HEK293 (cell line): ENCODE measurements around the gene HRH2.

Experiments used
- CTCF ChIA-PET: fragments of 350-600 bp; formaldehyde crosslinking; extraction: SDS; loops from one replicate; lab custom pipeline; 2021; ENCODE audit warnings: antibody characterized with exemption; lab: Yijun Ruan, JAX
- POLR2A ChIA-PET: fragments of 300-600 bp; formaldehyde crosslinking; extraction: SDS; loops from one replicate; lab custom pipeline; 2020; ENCODE audit warnings: antibody characterized with exemption, inconsistent platforms; lab: Yijun Ruan, JAX
- H3K27ac ChIP-seq: fragments of 200-500 bp; sonication (Bioruptor generic); 2 replicates; pipeline ENCODE4 v1.5.1; 2014; ENCODE audit warnings: low read depth, low read length, control low read depth, inconsistent platforms; ENCODE audit errors: extremely low read depth
- H3K36me3 ChIP-seq, 2 experiments: fragments of 200-500 bp in 1 of 2; sonication (Bioruptor generic) in 1 of 2; 1 replicate in 1 of 2; 2 replicates in 1 of 2; pipeline ENCODE4 v1.5.1; 2014 to 2017; ENCODE audit warnings: inconsistent platforms in 2 of 2, low read length in 2 of 2; ENCODE audit not compliant: control insufficient read depth in 2 of 2, insufficient read depth in 1 of 2
- H3K4me1 ChIP-seq: fragments of 200-500 bp; sonication (Bioruptor generic); 2 replicates; pipeline ENCODE4 v1.5.1; 2014; ENCODE audit warnings: mild to moderate bottlenecking, low read length, inconsistent platforms; ENCODE audit not compliant: control insufficient read depth, insufficient read depth
- H3K4me3 ChIP-seq: 2 replicates; pipeline ENCODE4 v1.5.1; 2011; ENCODE audit warnings: low read depth, mild to moderate bottlenecking, control low read depth, low read length, moderate library complexity
- H3K9me3 ChIP-seq: fragments of 200-500 bp; sonication (Bioruptor generic); 2 replicates; pipeline ENCODE4 v1.5.1; 2014; ENCODE audit warnings: low read depth, low read length, inconsistent platforms; ENCODE audit not compliant: control insufficient read depth, insufficient read depth
- ATF2 ChIP-seq: fragments of 450-650 bp; formaldehyde crosslinking; IDR thresholded peaks from 2 replicates; pipeline ENCODE4 v1.5.1; 2016; ENCODE audit warnings: missing biosample characterization, missing genetic modification characterization, low read depth
- FEZF1 ChIP-seq: fragments of 450-650 bp; formaldehyde crosslinking; IDR thresholded peaks from 2 replicates; pipeline ENCODE4 v1.5.1; 2016; ENCODE audit warnings: missing biosample characterization, missing genetic modification characterization
- GLI4 ChIP-seq: fragments of 450-650 bp; formaldehyde crosslinking; IDR thresholded peaks from 2 replicates; pipeline ENCODE4 v1.5.1; 2016; ENCODE audit warnings: missing biosample characterization, missing genetic modification characterization
- INSM2 ChIP-seq: fragments of 450-650 bp; formaldehyde crosslinking; IDR thresholded peaks from 2 replicates; pipeline ENCODE4 v1.5.1; 2016; ENCODE audit warnings: missing biosample characterization, missing genetic modification characterization
- KLF16 ChIP-seq: fragments of 450-650 bp; formaldehyde crosslinking; IDR thresholded peaks from 2 replicates; pipeline ENCODE4 v1.5.1; 2017; ENCODE audit warnings: missing biosample characterization, missing genetic modification characterization
- MEIS1 ChIP-seq: sonication (generic); formaldehyde crosslinking; IDR thresholded peaks from 2 replicates; pipeline ENCODE4 v1.8.1; 2022; ENCODE audit warnings: missing genetic modification reagents, mild to moderate bottlenecking, borderline replicate concordance
- RBAK ChIP-seq: fragments of 450-650 bp; formaldehyde crosslinking; IDR thresholded peaks from 2 replicates; pipeline ENCODE4 v1.5.1; 2016; ENCODE audit warnings: missing biosample characterization, missing genetic modification characterization
- SALL2 ChIP-seq: fragments of 450-650 bp; formaldehyde crosslinking; IDR thresholded peaks from 2 replicates; pipeline ENCODE4 v1.5.0; 2017; ENCODE audit warnings: missing biosample characterization, mild to moderate bottlenecking, missing genetic modification characterization, borderline replicate concordance
- TRIM28 ChIP-seq: IDR thresholded peaks from 2 replicates; pipeline ENCODE4 v1.6.1; 2011; ENCODE audit warnings: low read length, control low read depth, borderline replicate concordance
- ZBTB1 ChIP-seq: fragments of 450-650 bp; formaldehyde crosslinking; IDR thresholded peaks from 2 replicates; pipeline ENCODE4 v1.5.1; 2016; ENCODE audit warnings: missing biosample characterization, missing genetic modification characterization
- ZBTB49 ChIP-seq: fragments of 450-650 bp; formaldehyde crosslinking; IDR thresholded peaks from 2 replicates; pipeline ENCODE4 v1.5.1; 2016; ENCODE audit warnings: missing biosample characterization, missing genetic modification characterization, low read depth
- ZNF169 ChIP-seq: fragments of 450-650 bp; formaldehyde crosslinking; IDR thresholded peaks from 2 replicates; pipeline ENCODE4 v1.5.1; 2016; ENCODE audit warnings: missing biosample characterization, missing genetic modification characterization
- ZNF19 ChIP-seq: fragments of 450-650 bp; formaldehyde crosslinking; IDR thresholded peaks from 2 replicates; pipeline ENCODE4; 2016; ENCODE audit warnings: missing biosample characterization, missing genetic modification characterization, low read depth
- ZNF274 ChIP-seq, 2 experiments: fragments of 200-500 bp in 1 of 2; fragments of 450-650 bp in 1 of 2; sonication (Bioruptor generic) in 1 of 2; formaldehyde crosslinking in 1 of 2; IDR thresholded peaks; 2 replicates each; pipeline versions ENCODE4 v1.5.1 to v1.6.1; 2014 to 2016; ENCODE audit warnings: borderline replicate concordance in 1 of 2, inconsistent platforms in 1 of 2, low read length in 1 of 2, missing biosample characterization in 1 of 2, missing genetic modification characterization in 1 of 2
- ZNF302 ChIP-seq: fragments of 450-650 bp; formaldehyde crosslinking; IDR thresholded peaks from 2 replicates; pipeline ENCODE4 v1.5.1; 2016; ENCODE audit warnings: missing biosample characterization, missing genetic modification characterization, low read depth
- ZNF335 ChIP-seq: fragments of 450-650 bp; formaldehyde crosslinking; conservative IDR thresholded peaks from 2 replicates; pipeline ENCODE4 v1.5.1; 2016; ENCODE audit warnings: missing biosample characterization, missing genetic modification characterization
- ZNF423 ChIP-seq: fragments of 450-650 bp; formaldehyde crosslinking; IDR thresholded peaks from 2 replicates; pipeline ENCODE4 v1.5.1; 2016; ENCODE audit warnings: missing biosample characterization, missing genetic modification characterization
- ZNF488 ChIP-seq: fragments of 450-650 bp; formaldehyde crosslinking; IDR thresholded peaks from 2 replicates; pipeline ENCODE4 v1.5.1; 2016; ENCODE audit warnings: missing biosample characterization, missing genetic modification characterization
- ZNF501 ChIP-seq: fragments of 450-650 bp; formaldehyde crosslinking; IDR thresholded peaks from 2 replicates; pipeline ENCODE4 v1.5.1; 2016; ENCODE audit warnings: missing biosample characterization, missing genetic modification characterization
- ZNF560 ChIP-seq: fragments of 450-650 bp; formaldehyde crosslinking; IDR thresholded peaks from 2 replicates; pipeline ENCODE4 v1.5.1; 2017; ENCODE audit warnings: missing biosample characterization, missing genetic modification characterization, borderline replicate concordance
- ZNF571 ChIP-seq: fragments of 450-650 bp; formaldehyde crosslinking; IDR thresholded peaks from 2 replicates; pipeline ENCODE4 v1.5.0; 2017; ENCODE audit warnings: missing biosample characterization, missing genetic modification characterization
- ZNF623 ChIP-seq: fragments of 450-650 bp; formaldehyde crosslinking; IDR thresholded peaks from 2 replicates; pipeline ENCODE4 v1.5.1; 2016; ENCODE audit warnings: missing biosample characterization, missing genetic modification characterization
- ZNF660 ChIP-seq: fragments of 450-650 bp; IDR thresholded peaks from 2 replicates; pipeline ENCODE4 v1.5.1; 2018; ENCODE audit warnings: missing biosample characterization, mild to moderate bottlenecking, missing genetic modification characterization
- ZNF664 ChIP-seq: fragments of 450-650 bp; formaldehyde crosslinking; IDR thresholded peaks from 2 replicates; pipeline ENCODE4 v1.5.1; 2016; ENCODE audit warnings: missing biosample characterization, missing genetic modification characterization
- ZNF677 ChIP-seq: fragments of 450-650 bp; IDR thresholded peaks from 2 replicates; pipeline ENCODE4 v1.5.0; 2018; ENCODE audit warnings: missing biosample characterization, mild to moderate bottlenecking, missing genetic modification characterization, moderate library complexity
- ZNF76 ChIP-seq: fragments of 450-650 bp; formaldehyde crosslinking; IDR thresholded peaks from 2 replicates; pipeline ENCODE4; 2016; ENCODE audit warnings: low read depth, missing biosample characterization, missing genetic modification characterization, borderline replicate concordance
- ZNF792 ChIP-seq: fragments of 450-650 bp; formaldehyde crosslinking; IDR thresholded peaks from 2 replicates; pipeline ENCODE4 v1.5.1; 2016; ENCODE audit warnings: missing biosample characterization, missing genetic modification characterization
- ZSCAN16 ChIP-seq: fragments of 450-650 bp; formaldehyde crosslinking; IDR thresholded peaks from 2 replicates; pipeline ENCODE4 v1.5.1; 2016; ENCODE audit warnings: missing biosample characterization, missing genetic modification characterization
- ZSCAN23 ChIP-seq: fragments of 450-650 bp; formaldehyde crosslinking; IDR thresholded peaks from 2 replicates; pipeline ENCODE4 v1.5.1; 2016; ENCODE audit warnings: missing biosample characterization, missing genetic modification characterization

Gene HRH2

GRCh38 chr5:175733017-175733416, 75.1 kb downstream of the HRH2 start (continued):
- no peak for TF ChIP-seq ZNF19 (tag by site-specific recombination)
- TF ChIP-seq FEZF1 (tag by site-specific recombination): no peak
- TF ChIP-seq ATF2 (tag by site-specific recombination): no peak
- TF ChIP-seq ZNF560: no peak
- TF ChIP-seq RBAK (tag by site-specific recombination): no peak
- no peak for TF ChIP-seq ZBTB49 (tag by site-specific recombination)
- no peak for TF ChIP-seq ZNF274 (IDR thresholded peaks at IDR 0.05; ENCODE audit: low read length)
- TF ChIP-seq ZNF274 (tag by site-specific recombination; IDR thresholded peaks at IDR 0.05; ENCODE audit: borderline replicate concordance): no peak

- no peak overlapping the region for H3K27ac ChIP-seq
- ChIA-PET POLR2A (interaction anchor here (0.7 kb wide), 1 partner anchor 153 kb away, joined by 5 read pairs; no protein-coding TSS in a partner anchor), CTCF (interaction anchor here (0.7 kb wide), 1 partner anchor 1220 kb away, joined by 3 read pairs; no protein-coding TSS in a partner anchor)
- no peak overlapping the region for H3K4me3 ChIP-seq
- H3K4me1 ChIP-seq: no peaks in the 10 kb centered on the region
- TF ChIP-seq ZNF571: no peak
- TF ChIP-seq GLI4 (tag by site-specific recombination): no peak
- no peak for TF ChIP-seq ZNF660 (tag by site-specific recombination)
- TF ChIP-seq ZNF169 (tag by site-specific recombination): no peak
- no peak for TF ChIP-seq ZNF677 (tag by site-specific recombination)
- TF ChIP-seq ZNF76 (tag by site-specific recombination): no peak
- H3K9me3 ChIP-seq: no peaks in the 10 kb centered on the region
- H3K36me3 ChIP-seq: no peaks in the 10 kb centered on the region
Measured at GRCh38 chr5:175734016-175734415, 76.1 kb downstream of the HRH2 start.

- Histone ChIP-seq H3K4me3 (no peak overlapping the region), H3K9me3 (no peaks in the 10 kb centered on the region), H3K36me3 (no peaks in the 10 kb centered on the region), H3K27ac (no peak overlapping the region), H3K4me1 (no peaks in the 10 kb centered on the region)
- TF ChIP-seq ZNF501 (tag by site-specific recombination) (no peak), ZSCAN23 (no peak), ZNF664 (tag by site-specific recombination) (no peak), MEIS1 (CRISPR knock-in tag) (no peak), ZNF677 (tag by site-specific recombination) (no peak), ZNF623 (tag by site-specific recombination) (no peak), ZSCAN16 (tag by site-specific recombination) (no peak), ZNF792 (tag by site-specific recombination) (no peak), INSM2 (tag by site-specific recombination) (no peak), TRIM28 (no peak), ZNF423 (tag by site-specific recombination) (no peak), KLF16 (tag by site-specific recombination) (no peak), ZBTB1 (tag by site-specific recombination) (no peak), SALL2 (tag by site-specific recombination) (no peak), ZNF488 (tag by site-specific recombination) (no peak), ZNF335 (tag by site-specific recombination) (no peak), ZNF302 (tag by site-specific recombination) (no peak)
- CTCF ChIA-PET: interaction anchor here (0.6 to 0.7 kb wide), 2 partner anchors 30 to 1220 kb away, joined by 3 to 4 read pairs; no protein-coding TSS in a partner anchor
- POLR2A ChIA-PET: interaction anchor here (0.7 kb wide), 1 partner anchor 153 kb away, joined by 5 read pairs; no protein-coding TSS in a partner anchor
Measured at GRCh38 chr5:175734501-175734900, 76.6 kb downstream of the HRH2 start.
